SK-N-SH treated with all-trans-retinoic acid at 6 μM for 48 hours (cell line): ENCODE data around the gene CDH4.

Experiments
- BACH2 ChIP-seq: fragments of 250-450 bp; sonication (Bioruptor Pico); IDR thresholded peaks from 2 replicates; pipeline ENCODE4 v1.9.0; 2021; ENCODE audit warnings: mild to moderate bottlenecking, borderline replicate concordance
- CSDC2 ChIP-seq: fragments of 250-450 bp; sonication (Bioruptor Pico); IDR thresholded peaks from 2 replicates; pipeline ENCODE4 v1.5.0; 2020; ENCODE audit warnings: mild to moderate bottlenecking, moderate library complexity
- GLIS3 ChIP-seq: fragments of 250-450 bp; sonication (Bioruptor Pico); IDR thresholded peaks from 2 replicates; pipeline ENCODE4 v1.5.0; 2020; ENCODE audit warnings: mild to moderate bottlenecking, moderate library complexity
- OSR1 ChIP-seq: fragments of 250-450 bp; sonication (Bioruptor Pico); IDR thresholded peaks from 2 replicates; pipeline ENCODE4 v1.8.0; 2022; ENCODE audit warnings: moderate library complexity, mild to moderate bottlenecking, inconsistent platforms
- PPARA ChIP-seq: fragments of 250-450 bp; sonication (Bioruptor Pico); IDR thresholded peaks from 2 replicates; pipeline ENCODE4 v1.5.0; 2020; ENCODE audit warnings: mild to moderate bottlenecking, borderline replicate concordance
- SNAI2 ChIP-seq: fragments of 250-450 bp; sonication (Bioruptor Pico); IDR thresholded peaks from 2 replicates; pipeline ENCODE4 v1.5.0; 2020; ENCODE audit warnings: mild to moderate bottlenecking, moderate library complexity
- TOX ChIP-seq: fragments of 250-450 bp; sonication (Bioruptor Pico); IDR thresholded peaks from 2 replicates; pipeline ENCODE4 v1.8.0; 2021; ENCODE audit warnings: mild to moderate bottlenecking, moderate library complexity, borderline replicate concordance
- ZFP3 ChIP-seq: fragments of 250-450 bp; sonication (Bioruptor Pico); IDR thresholded peaks from 2 replicates; pipeline ENCODE4 v1.5.0; 2020; ENCODE audit warnings: mild to moderate bottlenecking, moderate library complexity
- ZNF565 ChIP-seq: fragments of 450-650 bp; formaldehyde crosslinking; conservative IDR thresholded peaks from 2 replicates; pipeline ENCODE4 v1.5.0; 2020; ENCODE audit warnings: low read depth, mild to moderate bottlenecking, moderate library complexity
- ZNF70 ChIP-seq: fragments of 450-650 bp; formaldehyde crosslinking; IDR thresholded peaks from 2 replicates; pipeline ENCODE4 v1.5.0; 2020; ENCODE audit warnings: mild to moderate bottlenecking, moderate library complexity
- ZNF8 ChIP-seq: fragments of 450-650 bp; formaldehyde crosslinking; IDR thresholded peaks from 2 replicates; pipeline ENCODE4 v1.5.0; 2020; ENCODE audit warnings: mild to moderate bottlenecking, moderate library complexity
- TF ChIP-seq, protein P1 (sequence below): fragments of 250-450 bp; sonication (Bioruptor Pico); IDR thresholded peaks from 2 replicates; pipeline ENCODE4 v1.5.1; 2020; ENCODE audit warnings: low read depth, mild to moderate bottlenecking, moderate library complexity
- TF ChIP-seq, protein P2 (sequence below): fragments of 250-450 bp; sonication (Bioruptor Pico); IDR thresholded peaks from 2 replicates; pipeline ENCODE4 v1.5.1; 2021; ENCODE audit warnings: mild to moderate bottlenecking, moderate library complexity
- TF ChIP-seq, protein P3 (sequence below): fragments of 250-450 bp; sonication (Bioruptor Pico); IDR thresholded peaks from 2 replicates; pipeline ENCODE4 v1.8.0; 2020; ENCODE audit warnings: mild to moderate bottlenecking, moderate library complexity, borderline replicate concordance

DNA sequence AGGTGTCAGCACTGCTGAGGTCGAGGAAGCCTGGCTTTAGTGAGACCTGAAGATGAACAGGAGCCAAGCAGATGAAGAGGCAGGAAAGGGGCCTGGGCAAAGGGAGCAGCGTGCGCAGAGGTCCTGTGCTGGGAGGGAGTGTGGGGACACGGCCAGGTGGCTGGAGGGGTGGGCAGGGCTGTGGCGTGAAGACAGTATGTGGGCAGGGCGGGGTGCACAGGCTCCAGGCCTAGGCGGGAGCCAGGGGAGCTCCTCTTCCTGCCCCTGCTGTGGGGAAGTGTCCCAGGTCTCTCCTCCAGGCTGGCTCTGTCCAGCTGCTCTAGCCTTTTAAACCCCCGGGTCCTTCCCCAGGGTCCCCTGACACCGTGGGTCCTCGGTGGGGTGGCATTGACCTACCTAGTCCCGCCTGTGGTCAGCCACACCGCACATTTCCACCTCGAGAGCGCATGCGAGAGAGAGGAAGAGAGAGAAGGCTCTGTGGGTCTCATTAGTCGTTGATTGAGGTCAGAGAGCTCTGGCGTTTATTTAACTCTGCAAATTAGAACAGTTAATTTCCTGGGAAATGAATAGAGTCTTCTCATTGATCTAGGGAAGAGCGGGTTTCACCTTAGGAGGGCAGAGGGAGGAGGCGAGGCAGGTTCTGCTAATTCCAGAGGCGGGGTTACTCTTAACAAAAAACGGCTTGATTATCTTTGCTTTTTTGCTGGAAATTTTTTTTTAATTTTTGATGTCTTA, 68.8 kb downstream of the CDH4 start:
- TF ChIP-seq SNAI2 (CRISPR knock-in tag), result no peak
- TF ChIP-seq, protein P1, sequence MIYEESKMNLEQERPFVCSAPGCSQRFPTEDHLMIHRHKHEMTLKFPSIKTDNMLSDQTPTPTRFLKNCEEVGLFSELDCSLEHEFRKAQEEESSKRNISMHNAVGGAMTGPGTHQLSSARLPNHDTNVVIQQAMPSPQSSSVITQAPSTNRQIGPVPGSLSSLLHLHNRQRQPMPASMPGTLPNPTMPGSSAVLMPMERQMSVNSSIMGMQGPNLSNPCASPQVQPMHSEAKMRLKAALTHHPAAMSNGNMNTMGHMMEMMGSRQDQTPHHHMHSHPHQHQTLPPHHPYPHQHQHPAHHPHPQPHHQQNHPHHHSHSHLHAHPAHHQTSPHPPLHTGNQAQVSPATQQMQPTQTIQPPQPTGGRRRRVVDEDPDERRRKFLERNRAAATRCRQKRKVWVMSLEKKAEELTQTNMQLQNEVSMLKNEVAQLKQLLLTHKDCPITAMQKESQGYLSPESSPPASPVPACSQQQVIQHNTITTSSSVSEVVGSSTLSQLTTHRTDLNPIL, result no peak
- no peak for TF ChIP-seq ZNF565 (CRISPR knock-in tag)
- TF ChIP-seq BACH2 (CRISPR knock-in tag), result no peak
- TF ChIP-seq ZFP3, result no peak
- no peak for TF ChIP-seq PPARA (CRISPR knock-in tag)
- TF ChIP-seq OSR1 (CRISPR knock-in tag), result no peak
- TF ChIP-seq ZNF70, result no peak
- TF ChIP-seq, protein P2, sequence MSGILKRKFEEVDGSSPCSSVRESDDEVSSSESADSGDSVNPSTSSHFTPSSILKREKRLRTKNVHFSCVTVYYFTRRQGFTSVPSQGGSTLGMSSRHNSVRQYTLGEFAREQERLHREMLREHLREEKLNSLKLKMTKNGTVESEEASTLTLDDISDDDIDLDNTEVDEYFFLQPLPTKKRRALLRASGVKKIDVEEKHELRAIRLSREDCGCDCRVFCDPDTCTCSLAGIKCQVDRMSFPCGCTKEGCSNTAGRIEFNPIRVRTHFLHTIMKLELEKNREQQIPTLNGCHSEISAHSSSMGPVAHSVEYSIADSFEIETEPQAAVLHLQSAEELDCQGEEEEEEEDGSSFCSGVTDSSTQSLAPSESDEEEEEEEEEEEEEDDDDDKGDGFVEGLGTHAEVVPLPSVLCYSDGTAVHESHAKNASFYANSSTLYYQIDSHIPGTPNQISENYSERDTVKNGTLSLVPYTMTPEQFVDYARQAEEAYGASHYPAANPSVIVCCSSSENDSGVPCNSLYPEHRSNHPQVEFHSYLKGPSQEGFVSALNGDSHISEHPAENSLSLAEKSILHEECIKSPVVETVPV, result no peak
- no peak for TF ChIP-seq CSDC2 (CRISPR knock-in tag)
- no peak for TF ChIP-seq TOX (CRISPR knock-in tag)
- TF ChIP-seq ZNF8 (CRISPR knock-in tag), result no peak
- TF ChIP-seq, protein P3, sequence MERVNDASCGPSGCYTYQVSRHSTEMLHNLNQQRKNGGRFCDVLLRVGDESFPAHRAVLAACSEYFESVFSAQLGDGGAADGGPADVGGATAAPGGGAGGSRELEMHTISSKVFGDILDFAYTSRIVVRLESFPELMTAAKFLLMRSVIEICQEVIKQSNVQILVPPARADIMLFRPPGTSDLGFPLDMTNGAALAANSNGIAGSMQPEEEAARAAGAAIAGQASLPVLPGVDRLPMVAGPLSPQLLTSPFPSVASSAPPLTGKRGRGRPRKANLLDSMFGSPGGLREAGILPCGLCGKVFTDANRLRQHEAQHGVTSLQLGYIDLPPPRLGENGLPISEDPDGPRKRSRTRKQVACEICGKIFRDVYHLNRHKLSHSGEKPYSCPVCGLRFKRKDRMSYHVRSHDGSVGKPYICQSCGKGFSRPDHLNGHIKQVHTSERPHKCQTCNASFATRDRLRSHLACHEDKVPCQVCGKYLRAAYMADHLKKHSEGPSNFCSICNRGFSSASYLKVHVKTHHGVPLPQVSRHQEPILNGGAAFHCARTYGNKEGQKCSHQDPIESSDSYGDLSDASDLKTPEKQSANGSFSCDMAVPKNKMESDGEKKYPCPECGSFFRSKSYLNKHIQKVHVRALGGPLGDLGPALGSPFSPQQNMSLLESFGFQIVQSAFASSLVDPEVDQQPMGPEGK (CRISPR knock-in tag), result no peak
- no peak for TF ChIP-seq GLIS3 (CRISPR knock-in tag)
